DMS79 (cell line): Measurements from ENCODE around the gene EFNA2.
"Not testable (repeated sequence)": the region's sequence is repeated elsewhere in the genome, so short reads cannot be mapped to it uniquely, and the experiment has no call there.

ENCODE experiments used
- DNase-seq: peaks from one replicate; lab custom pipeline; 2025; lab: John Stamatoyannopoulos, UW

EFNA2 gene

GRCh38 chr19:1285737-1286360 lies at the start of gene EFNA2:
EFNA2 (plus strand) TSS chr19:1285873; CDS start chr19:1286169, 296 bp downstream.
- DNase-seq, result no peak

DNA sequence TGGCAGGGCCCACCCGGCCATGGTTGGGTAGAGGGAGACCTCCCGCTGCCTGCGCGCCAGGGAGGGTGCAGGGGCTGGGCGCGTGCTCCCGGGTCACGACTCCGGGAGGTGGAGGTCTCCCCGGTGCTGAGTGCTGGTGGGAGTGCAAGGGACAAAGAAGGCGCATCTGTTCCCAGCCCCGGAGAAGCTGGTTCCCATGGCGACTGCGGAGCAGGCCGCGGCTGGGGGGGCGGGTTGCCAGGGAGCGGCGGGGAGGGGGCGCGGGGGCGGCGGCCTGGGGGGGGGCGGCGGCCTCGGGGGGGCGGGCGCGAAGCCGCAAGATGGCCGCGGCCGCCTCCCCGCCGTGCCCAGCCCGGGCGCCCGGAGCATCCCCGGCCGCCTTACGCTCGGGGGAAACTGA lies 49.1 kb upstream of the EFNA2 start:
- DNase-seq, result peak; percentile 22

DNA sequence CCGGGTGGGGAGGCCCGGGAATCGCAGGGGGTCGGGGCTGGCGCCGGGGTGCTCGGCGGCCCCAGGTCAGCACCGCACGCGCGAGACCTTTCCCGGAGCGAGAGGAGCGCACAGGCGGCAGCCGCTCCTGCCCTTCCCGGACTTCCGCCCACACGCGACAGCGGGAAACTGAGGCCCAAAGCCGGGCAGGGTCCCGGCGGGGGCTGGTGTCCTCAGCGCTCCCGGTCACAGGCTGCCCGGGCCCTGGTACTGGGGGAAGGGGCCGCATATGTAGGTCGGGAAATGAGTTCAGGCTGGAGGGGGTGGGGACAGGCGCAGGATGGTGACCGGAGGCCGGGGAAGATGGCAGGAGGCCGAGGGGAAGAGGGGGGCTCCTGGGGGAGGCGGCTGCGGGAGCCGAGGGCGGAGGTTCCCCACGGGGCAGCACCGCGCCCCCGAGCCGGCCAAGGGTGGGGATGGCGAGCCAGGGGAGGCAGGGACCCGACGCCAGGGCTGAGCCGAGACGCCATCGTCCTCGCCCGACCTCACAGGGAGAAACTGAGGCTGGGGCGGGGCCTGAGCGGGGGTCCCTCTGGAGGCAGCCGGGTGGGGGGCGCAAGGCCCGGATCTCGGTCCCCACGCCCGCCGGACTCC lies 48.5 kb upstream of the EFNA2 start:
- DNase-seq, result no peak

DNA sequence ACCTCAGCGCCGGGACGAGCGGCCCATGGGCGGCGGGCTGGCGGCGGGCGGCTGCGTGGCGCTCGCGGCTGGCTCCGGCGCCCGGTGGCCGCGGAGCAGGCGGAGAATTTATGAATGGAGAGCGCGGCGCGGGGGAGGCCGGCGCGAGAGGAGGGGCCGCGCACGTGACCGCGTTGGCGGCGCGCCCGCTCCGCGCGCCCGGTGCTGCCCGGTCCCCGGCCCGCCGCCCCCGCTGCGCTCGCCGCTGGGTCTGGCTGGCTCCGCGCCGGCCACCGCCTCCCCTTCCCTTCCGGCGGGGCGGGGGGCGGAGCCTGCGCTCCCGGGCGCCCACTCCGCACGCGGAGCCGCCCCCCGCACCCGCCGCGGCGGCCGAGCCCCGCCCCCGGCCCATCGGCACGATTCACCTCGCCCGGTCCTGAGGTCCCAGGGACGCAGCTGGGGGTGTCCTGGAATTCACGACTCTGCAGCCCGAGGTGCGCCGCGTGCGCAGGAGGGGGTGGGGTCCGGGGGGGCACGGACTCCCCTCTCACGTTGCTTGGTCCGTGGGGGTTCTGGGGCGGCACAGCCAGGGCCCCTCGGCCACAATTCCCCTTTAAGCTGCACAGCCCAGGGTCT lies 47.8 kb upstream of the EFNA2 start, which contains the start of gene CBARP:
Gene CBARP (minus strand): TSS at position 252 of the 615 bp plus-strand sequence. CDS start 1,905 bp downstream, outside the sequence.
- DNase-seq, result no peak

GRCh38 chr19:1238369-1239303 lies 47.0 kb upstream of the EFNA2 start:
- DNase-seq, result no peak

GRCh38 chr19:1239420-1239795 lies 46.3 kb upstream of the EFNA2 start:
- DNase-seq, result no peak

DNA sequence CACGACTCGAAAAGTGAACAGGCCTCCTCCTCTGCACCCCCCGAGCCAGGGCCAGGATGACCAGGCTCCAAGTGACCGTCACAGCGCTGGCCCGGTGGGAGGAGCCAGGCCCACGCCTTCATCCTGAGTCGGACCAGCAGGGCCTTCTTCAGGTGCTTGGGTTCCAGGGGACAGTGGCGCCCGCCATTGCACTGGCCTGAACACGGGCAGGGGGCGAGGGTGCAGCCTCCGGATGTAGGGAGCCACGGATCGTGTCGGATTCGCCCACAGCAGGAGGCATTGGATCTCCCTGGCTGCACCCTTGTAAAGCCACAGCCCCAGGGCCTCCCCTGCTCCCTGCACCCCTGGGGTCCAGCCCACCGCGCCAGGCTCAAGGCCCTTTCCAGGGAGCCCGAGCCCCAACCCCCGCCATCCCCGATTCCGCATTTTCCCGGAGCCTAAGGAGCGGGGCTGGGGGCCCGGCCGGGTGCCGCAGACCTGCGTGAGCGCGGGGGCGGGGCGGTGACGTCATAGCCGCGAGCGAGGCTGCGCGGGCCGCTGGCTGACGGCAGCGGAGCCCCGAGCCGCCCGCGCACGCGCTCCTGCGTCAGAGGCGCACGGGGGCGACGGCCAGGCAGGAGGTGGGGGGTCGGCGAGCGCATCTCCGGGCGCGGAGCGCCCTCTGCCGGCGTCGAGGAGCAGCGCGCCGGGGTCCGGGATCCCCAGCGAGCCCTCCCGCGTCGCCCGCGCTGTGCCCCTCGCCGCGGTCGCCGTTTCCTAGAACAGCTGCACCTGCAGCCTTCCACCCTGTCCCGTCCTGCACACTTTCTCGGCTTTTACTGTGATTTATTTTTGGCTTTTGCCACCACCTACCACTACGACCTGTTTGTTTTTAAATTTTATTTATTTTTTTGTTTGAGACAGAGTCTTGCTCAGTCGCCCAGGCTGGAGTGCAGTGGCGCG lies 45.6 kb upstream of the EFNA2 start:
- DNase-seq, result peak; percentile 59

DNA sequence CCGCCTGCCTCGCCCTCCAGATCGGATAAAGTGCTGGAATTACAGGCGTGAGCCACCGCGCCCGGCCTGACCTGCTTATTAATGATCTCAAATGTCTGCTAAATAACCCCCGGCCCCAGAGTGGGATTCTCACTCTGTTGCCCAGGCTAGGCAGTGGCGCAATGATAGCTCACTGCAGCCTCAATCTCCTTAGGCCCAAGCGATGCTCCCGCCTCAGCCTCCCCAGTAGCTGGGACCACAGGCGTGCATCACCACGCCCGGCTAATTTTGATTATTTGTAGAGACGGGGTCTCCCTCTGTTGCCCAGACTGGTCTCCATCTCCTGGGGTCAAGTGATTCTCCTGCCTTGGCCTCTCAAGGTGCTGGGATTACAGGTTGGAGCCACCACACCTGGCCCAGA lies 44.7 kb upstream of the EFNA2 start:
- DNase-seq, result no peak

GRCh38 chr19:1241417-1242095 lies 44.1 kb upstream of the EFNA2 start, which contains the start of gene ATP5F1D:
ATP5F1D (plus strand) TSS chr19:1241751; CDS start chr19:1241851, 100 bp downstream.
- peak; percentile 90 for DNase-seq

DNA sequence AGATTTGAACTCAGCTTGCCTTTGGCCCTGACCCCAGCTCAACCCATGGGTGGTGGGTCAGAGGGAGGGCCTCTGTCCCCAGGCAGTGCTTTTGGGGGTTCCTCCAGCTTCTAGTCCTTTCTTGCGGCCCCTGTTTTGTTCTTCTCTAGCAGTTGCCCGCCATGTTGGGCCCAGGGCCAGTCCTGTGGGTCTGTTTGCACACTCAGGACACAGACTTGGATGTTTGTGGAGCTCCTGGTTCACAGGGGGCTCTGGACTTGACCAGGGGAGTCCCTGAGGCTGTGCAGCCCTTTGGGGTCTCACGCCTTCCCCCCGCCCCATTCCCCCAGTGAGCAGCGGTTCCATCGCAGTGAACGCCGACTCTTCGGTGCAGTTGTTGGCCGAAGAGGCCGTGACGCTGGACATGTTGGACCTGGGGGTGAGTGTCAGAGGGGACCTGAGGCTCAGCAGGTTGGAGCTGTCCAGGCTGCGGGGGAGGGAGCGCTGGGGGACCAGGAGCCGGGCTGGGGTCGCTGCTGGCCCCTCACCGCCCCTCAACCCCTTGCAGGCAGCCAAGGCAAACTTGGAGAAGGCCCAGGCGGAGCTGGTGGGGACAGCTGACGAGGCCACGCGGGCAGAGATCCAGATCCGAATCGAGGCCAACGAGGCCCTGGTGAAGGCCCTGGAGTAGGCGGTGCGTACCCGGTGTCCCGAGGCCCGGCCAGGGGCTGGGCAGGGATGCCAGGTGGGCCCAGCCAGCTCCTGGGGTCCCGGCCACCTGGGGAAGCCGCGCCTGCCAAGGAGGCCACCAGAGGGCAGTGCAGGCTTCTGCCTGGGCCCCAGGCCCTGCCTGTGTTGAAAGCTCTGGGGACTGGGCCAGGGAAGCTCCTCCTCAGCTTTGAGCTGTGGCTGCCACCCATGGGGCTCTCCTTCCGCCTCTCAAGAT lies 41.6 kb upstream of the EFNA2 start:
- peak; percentile 29 for DNase-seq

GRCh38 chr19:1244693-1245451 lies 40.8 kb upstream of the EFNA2 start:
- DNase-seq, result no peak

GRCh38 chr19:1245494-1246264 lies 40.0 kb upstream of the EFNA2 start:
- no peak for DNase-seq

DNA sequence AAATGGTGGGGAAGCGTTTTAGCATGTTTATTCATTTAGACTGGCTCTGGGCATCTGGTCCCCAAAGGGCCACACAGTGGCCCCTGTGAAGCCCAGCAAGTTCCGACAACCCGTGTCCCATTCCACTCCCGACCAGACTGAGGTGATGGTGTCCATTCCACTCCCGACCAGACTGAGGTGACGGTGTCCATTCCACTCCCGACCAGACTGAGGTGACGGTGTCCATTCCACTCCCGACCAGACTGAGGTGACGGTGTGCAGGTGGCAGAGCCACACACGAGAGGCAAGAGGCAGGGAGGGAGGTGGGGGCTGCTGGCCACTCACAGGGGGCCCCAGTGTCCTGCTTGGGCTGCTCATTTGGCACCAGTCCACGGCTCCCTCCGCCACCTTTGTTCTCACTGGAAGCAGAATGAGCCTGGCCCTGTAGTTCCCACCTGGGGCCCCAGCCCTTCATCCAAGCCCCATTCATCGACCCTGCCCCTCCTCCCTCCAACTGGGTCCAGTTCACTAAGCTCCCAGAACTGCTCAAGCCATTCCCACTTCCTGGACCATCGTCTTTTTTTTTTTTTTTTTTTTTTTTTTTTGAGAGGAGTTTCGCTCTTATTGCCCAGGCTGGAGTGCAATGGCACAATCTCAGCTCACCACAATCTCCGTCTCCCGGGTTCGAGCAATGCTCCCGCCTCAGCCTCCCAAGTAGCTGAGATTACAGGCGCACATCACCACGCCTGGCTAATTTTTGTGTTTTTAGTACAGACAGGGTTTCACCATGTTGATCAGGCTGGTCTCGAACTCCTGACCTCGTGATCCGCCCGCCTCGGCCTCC lies 39.2 kb upstream of the EFNA2 start:
- DNase-seq, result not testable (repeated sequence)

DNA sequence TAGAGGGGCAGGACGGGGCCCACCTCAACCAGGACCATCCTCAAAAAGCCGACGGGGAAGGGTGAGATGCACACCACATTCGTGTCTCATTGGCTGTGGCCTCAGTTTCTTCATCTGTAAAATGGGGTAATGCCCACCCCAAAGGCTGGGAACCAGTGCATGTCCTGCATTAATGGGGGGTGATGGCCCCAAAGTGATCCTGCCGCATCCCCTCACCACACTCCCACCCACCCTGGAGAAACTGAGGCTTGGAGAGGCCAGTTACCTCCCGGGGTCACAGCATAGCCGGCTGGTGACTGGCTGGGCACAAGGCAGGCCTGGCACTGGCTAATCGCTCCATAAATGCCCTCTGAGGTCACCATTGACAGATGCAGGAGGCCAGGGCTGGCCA lies 37.9 kb upstream of the EFNA2 start:
- no peak for DNase-seq

GRCh38 chr19:1248139-1248785 lies 37.4 kb upstream of the EFNA2 start, which contains the start of gene MIDN:
MIDN (plus strand) TSS chr19:1248583; CDS start chr19:1250297, 1,714 bp downstream.
- DNase-seq, result no peak

DNA sequence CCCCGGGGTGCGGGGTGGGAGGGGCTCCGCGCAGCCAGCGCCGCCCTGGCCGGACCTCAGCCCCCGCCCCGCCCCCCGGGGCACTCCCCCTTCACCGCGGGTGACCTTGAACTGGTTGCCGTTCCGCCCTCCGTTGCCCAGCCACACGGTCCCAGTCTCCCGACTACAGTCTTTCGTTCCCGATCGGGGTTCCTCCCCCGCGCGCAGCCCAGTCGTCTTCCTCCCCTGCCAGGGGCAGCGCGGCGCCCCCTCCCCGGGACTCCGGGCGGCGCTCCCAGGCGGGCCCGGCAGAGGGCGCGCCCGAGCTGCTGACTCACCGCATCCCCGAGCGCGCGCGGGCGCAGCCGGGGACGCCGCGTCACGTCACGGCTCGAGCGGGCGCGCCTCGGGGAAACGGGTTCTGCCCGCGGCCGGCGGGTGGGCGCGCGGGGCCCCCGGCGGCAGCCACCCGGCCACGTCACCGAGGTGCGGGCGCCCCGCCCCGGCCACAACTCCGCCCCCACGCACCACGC lies 36.8 kb upstream of the EFNA2 start:
- peak; percentile 51 for DNase-seq
